ENCODE data around the gene TUBA1B.

Gene TUBA1B

DNA sequence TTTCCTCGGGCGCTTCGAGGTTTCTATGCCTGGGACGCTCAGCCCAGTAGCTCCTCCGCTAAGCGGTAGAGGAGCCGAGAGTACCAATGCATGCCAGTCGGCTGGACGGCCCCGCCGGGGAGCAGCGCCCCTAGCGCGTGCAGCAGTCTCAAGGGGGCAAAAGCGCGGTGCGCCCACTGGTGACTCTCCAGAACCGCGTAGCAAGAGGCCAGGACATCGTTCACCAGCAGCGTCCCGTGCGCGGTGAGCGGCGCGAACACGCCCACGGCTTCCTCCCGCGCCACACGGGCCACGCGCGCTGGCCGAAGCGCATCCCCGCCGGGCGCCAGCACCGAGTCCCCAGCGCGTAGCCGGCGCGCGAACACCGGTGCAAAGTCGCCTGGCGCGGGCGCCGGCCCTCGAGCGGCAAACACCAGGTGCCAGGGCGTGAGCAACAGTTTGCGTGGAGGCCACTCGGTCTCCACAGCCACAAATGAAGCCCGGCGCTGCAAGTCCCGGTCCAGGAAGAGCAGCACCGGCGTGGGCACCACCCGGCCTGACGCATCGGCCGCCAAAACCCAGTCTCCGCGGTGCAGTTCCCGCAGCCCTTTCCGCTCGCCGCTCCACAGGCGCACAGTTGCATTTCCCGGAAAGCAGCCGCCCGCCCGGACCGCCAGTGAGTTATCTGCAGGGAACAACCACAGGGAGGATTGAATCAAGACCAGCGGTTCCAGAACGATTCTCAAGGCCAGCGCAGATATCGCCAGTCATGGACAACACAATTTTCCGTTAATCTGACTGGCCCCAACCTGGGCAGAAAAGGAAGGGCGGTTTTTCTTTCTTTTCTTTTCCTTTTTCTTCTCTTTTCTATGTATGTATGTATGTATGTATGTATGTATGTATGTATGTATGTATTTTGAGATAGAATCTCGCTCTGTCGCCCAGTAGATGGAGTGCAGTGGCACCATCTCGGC lies 41.1 kb downstream of the TUBA1B start:
- no peak for DNase-seq

DNA sequence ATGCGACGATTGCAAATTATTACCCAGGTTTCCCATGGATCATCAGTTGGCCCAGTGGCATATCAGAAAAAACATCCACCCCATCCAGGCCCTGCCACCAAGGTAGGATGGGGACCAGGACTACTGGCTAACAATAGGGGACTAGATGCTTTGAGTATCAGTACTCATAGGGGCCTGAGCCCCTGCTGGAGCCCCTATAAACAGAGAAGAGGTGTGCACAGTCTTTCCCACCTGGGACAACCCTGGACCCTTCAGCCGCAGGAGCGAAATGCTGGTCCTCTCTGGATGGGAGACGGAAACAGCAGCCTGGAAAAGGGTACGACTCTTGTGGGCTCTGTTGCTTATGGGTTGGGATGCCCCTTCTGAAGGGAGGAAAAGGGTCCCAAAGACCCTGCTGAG lies 42.3 kb downstream of the TUBA1B start:
- DNase-seq = no peak

DNA sequence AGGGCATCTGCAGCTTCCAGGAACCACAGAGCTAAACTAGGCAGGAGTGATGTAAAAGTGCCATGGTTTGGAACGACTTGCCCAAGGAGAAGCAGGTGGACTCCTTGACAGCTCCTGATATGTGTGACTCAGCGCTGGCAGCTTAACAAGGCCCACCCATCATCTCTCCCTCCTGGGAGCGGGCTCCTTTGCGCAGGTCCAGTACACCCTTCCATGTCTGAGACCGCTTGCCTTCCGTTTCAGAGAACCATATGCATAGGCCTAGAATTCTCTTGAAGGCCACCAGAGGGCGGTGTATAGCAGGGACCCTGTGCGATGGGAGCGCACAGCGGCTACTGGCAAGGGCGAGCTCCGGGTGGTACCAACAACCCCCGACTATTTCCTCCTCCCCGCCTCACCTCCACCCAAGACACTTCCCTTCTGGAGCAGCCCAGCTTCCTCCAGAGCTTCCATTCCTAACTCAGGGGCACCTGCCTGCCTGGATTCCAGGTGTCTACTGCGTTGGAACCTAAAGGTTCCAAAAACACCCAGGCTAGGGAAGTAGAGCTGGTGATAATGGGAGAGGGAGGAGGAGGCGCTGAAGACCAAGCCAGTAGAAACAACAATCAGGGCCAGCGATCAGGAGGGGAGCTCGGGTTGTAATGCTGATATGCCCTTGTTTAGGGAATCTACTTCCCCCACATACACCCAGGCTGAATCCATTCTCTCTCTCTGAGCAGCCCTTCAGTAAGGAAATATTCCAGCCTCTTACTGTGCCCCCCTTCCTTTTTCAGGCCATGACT lies 42.9 kb downstream of the TUBA1B start:
- peak; percentile 87 for DNase-seq

DNA sequence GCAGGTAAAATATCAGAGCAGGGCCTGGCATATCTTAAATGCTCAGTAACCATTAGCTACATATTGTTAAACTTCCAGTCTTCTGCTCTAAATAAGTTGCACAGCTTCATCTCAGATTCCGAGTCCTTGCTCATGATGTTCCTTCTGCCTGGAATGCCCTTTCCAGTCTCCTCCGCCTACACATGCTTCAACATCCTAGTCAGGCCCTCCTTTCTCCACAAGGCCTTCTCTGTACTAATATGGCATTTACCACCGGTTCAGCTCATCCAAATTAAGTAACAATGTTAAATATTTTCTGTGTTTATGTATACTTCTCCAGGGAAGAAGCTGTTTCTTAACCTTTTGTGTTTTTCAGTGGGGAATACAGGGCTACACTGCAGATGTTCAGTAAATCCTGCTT lies 45.1 kb downstream of the TUBA1B start:
- no peak for DNase-seq

DNA sequence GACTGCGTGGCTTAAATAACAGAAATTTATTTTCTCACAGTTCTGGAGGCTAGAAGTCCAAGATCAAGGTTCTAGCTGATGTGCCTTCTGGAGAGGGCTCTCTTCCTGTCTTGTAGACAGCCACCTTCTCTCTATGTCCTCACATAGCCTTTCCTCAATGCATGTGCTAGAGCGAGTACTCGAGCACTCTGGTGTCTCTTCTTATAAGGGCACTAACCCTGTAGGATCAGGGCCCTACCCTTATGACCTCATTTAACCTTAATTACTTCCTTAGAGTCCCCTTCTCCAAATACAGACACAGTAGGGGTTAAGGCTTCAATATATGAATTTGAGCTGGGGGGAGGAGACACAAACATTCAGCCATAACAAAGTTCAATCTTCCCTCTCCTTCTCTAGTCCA lies 46.8 kb downstream of the TUBA1B start:
- DNase-seq = no peak

DNA sequence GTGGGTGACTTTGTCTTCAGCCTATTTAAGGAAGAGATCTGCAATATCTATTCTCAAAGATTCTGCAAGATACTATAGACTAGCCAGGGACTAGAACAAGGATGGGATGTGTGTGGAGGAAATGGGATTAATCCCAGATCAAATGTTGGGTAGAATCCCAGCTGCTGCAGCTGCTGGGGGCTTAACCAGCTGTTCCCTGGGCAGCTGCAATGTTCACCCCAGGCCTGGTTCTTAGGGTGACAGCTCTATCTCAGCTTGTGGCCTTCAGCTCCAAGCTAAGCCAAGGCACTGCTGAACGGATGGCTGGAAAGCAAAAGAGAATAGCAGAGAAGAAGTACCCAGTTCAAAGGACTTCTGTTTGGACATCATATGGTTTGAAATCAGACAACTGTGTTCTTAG lies 51.4 kb downstream of the TUBA1B start:
- no peak for DNase-seq

Measured in NCI-H2171 (cell line).